HepG2 (cell line): ENCODE measurements around the gene WDR81. TPM values are rescaled to one million over a fixed set of nuclear protein-coding genes. Genes with fewer than 3 reads are reported as not detected.

Experiments
- AFF4 ChIP-seq: sonication (generic); formaldehyde crosslinking; IDR thresholded peaks from 2 replicates; pipeline ENCODE4 v1.4.0; 2020; ENCODE audit warnings: missing genetic modification reagents
- AGO2 ChIP-seq: fragments of 200-400 bp; formaldehyde crosslinking; optimal IDR thresholded peaks from 2 replicates; pipeline ENCODE3; 2017; ENCODE audit warnings: mild to moderate bottlenecking, low read depth, low read length, moderate library complexity
- ATF7-NPFF ChIP-seq: sonication (generic); formaldehyde crosslinking; IDR thresholded peaks from 2 replicates; pipeline ENCODE4 v1.8.1; 2023; ENCODE audit warnings: mild to moderate bottlenecking, low read depth, missing genetic modification reagents, moderate library complexity
- EED ChIP-seq: sonication (generic); formaldehyde crosslinking; IDR thresholded peaks from 2 replicates; pipeline ENCODE4 v1.5.0; 2020; ENCODE audit warnings: mild to moderate bottlenecking, missing genetic modification reagents
- ETV6 ChIP-seq: sonication (generic); formaldehyde crosslinking; conservative IDR thresholded peaks from 2 replicates; pipeline ENCODE4 v1.4.0; 2020; ENCODE audit warnings: missing genetic modification reagents
- FOXP4 ChIP-seq: sonication (generic); formaldehyde crosslinking; IDR thresholded peaks from 2 replicates; pipeline ENCODE4 v1.4.0; 2020; ENCODE audit warnings: missing genetic modification reagents
- GATA4 ChIP-seq: sonication (generic); IDR thresholded peaks from 2 replicates; pipeline ENCODE4 v1.6.1; 2016; ENCODE audit warnings: antibody characterized with exemption, low read depth, borderline replicate concordance
- KLF12 ChIP-seq: sonication (generic); formaldehyde crosslinking; IDR thresholded peaks from 2 replicates; pipeline ENCODE4 v1.4.0; 2020; ENCODE audit warnings: missing genetic modification reagents, borderline replicate concordance
- NKX3-1 ChIP-seq: sonication (generic); formaldehyde crosslinking; IDR thresholded peaks from 2 replicates; pipeline ENCODE4 v1.5.0; 2020; ENCODE audit warnings: missing genetic modification reagents
- PAWR ChIP-seq: sonication (generic); formaldehyde crosslinking; IDR thresholded peaks from 2 replicates; pipeline ENCODE4 v1.4.0; 2020; ENCODE audit warnings: missing genetic modification reagents, mild to moderate bottlenecking, borderline replicate concordance
- POLR2AphosphoS5 ChIP-seq: IDR thresholded peaks from 2 replicates; pipeline ENCODE4 v1.6.1; 2012; ENCODE audit warnings: low read depth, low read length
- RXRA ChIP-seq: sonication (generic); formaldehyde crosslinking; IDR thresholded peaks from 2 replicates; pipeline ENCODE4 v1.5.1; 2020; ENCODE audit warnings: missing genetic modification reagents
- SAP130 ChIP-seq: IDR thresholded peaks from 2 replicates; pipeline ENCODE4 v1.6.1; 2016; ENCODE audit warnings: low read depth
- TBX3 ChIP-seq: fragments of 450-650 bp; IDR thresholded peaks from 2 replicates; pipeline ENCODE4 v1.6.1; 2017; ENCODE audit warnings: antibody characterized with exemption, mild to moderate bottlenecking, inconsistent platforms, borderline replicate concordance
- TMF1 ChIP-seq: sonication (generic); formaldehyde crosslinking; IDR thresholded peaks from 2 replicates; pipeline ENCODE4 v1.8.1; 2022; ENCODE audit warnings: low read depth, missing genetic modification reagents
- U2AF2 ChIP-seq: fragments of 200-400 bp; formaldehyde crosslinking; IDR thresholded peaks from 2 replicates; pipeline ENCODE4 v1.6.1; 2017; ENCODE audit warnings: low read depth, mild to moderate bottlenecking, low read length
- ZBTB20 ChIP-seq: sonication (generic); formaldehyde crosslinking; IDR thresholded peaks from 2 replicates; pipeline ENCODE4 v1.8.1; 2023; ENCODE audit warnings: missing genetic modification reagents, low read depth, mild to moderate bottlenecking, borderline replicate concordance
- ZFP36L2 ChIP-seq: sonication (generic); formaldehyde crosslinking; IDR thresholded peaks from 2 replicates; pipeline ENCODE4 v1.4.0; 2020; ENCODE audit warnings: missing genetic modification reagents
- ZNF446 ChIP-seq: sonication (generic); formaldehyde crosslinking; IDR thresholded peaks from 2 replicates; pipeline ENCODE4 v1.5.0; 2020; ENCODE audit warnings: mild to moderate bottlenecking, missing genetic modification reagents
- ZNF558 ChIP-seq: sonication (generic); formaldehyde crosslinking; IDR thresholded peaks from 2 replicates; pipeline ENCODE4 v1.9.0; 2022; ENCODE audit warnings: mild to moderate bottlenecking, missing genetic modification reagents, borderline replicate concordance
- ZNF574 ChIP-seq: sonication (generic); formaldehyde crosslinking; IDR thresholded peaks from 2 replicates; pipeline ENCODE4 v1.4.0; 2020; ENCODE audit warnings: missing genetic modification reagents
- ZNF790 ChIP-seq: sonication (generic); formaldehyde crosslinking; IDR thresholded peaks from 2 replicates; pipeline ENCODE4 v1.8.0; 2022; ENCODE audit warnings: missing genetic modification reagents, mild to moderate bottlenecking, borderline replicate concordance
- polyA plus RNA-seq, 8 experiments: library from polyadenylated mRNA; depleted of rRNA in 3 of 8; stranded (reverse) in 7 of 8; unstranded in 1 of 8; fragments of >200 nt; fragmentation: Illumina TruSeq in 4 of 8; extraction: Trizol in 4 of 8; gene quantifications; 2 replicates each; pipeline versions ENCODE4 v1.2.1 to v1.2.3, GENCODE V29; 2011 to 2016; ENCODE audit warnings: low read depth in 4 of 8, missing spikeins in 1 of 8, mixed read lengths in 1 of 8; ENCODE audit not compliant: insufficient read depth in 1 of 8
- total RNA-seq, 5 experiments: library from RNA; depleted of rRNA; stranded (reverse); fragments of >200 nt; fragmentation: Illumina TruSeq; extraction: Trizol; gene quantifications; 2 replicates each; pipeline ENCODE4 v1.2.3, GENCODE V29; 2016; ENCODE audit warnings: low read depth in 1 of 5

WDR81 gene
- total and polyA plus RNA-seq, 2 of the 13 experiments (the other 11 are each of a cell fraction or from before 2014, with no cell fraction given): 9.1 to 16.7 TPM

GRCh38 chr17:1762233-1762900, 37.9 kb downstream of the WDR81 start (continued):
- TF ChIP-seq AFF4 (CRISPR knock-in tag) (0 out of 2 replicates have a peak, but pooled peaks have one; percentile 11), ETV6 (CRISPR knock-in tag) (peak; percentile 4), POLR2AphosphoS5 (peak; percentile 35; the same call in 1 of the 2 replicates), RXRA (CRISPR knock-in tag) (0 out of 2 replicates have a peak, but pooled peaks have one; percentile 2), GATA4 (peak; percentile 18; the same call in 1 of the 2 replicates), FOXP4 (CRISPR knock-in tag) (peak; percentile 24; the same call in 1 of the 2 replicates), PAWR (CRISPR knock-in tag) (no peak), KLF12 (peak; percentile 72; the same call in 1 of the 2 replicates), TMF1 (CRISPR knock-in tag) (peak; percentile 24; the same call in 1 of the 2 replicates), AGO2 (peak; percentile 95), SAP130 (CRISPR knock-in tag) (peak; percentile 42; the same call in 1 of the 2 replicates), ZNF558 (CRISPR knock-in tag) (no peak), ZFP36L2 (CRISPR knock-in tag) (no peak), ZNF574 (peak; percentile 96), ZBTB20 (CRISPR knock-in tag) (peak; percentile 41; the same call in 1 of the 2 replicates), U2AF2 (no peak), EED (CRISPR knock-in tag) (no peak), NKX3-1 (peak; percentile 73), ZNF790 (no peak), TBX3 (no peak), ATF7-NPFF (peak; percentile 11; the same call in 1 of the 2 replicates), ZNF446 (CRISPR knock-in tag) (no peak)
